Loucy (cell line): ENCODE results near the gene WHRN.

Experiments
- H2AFZ ChIP-seq: fragments of 200-600 bp; sonication (generic); 2 replicates; pipeline ENCODE4 v1.6.0; 2016; ENCODE audit warnings: antibody characterized with exemption, mild to moderate bottlenecking, low read length, moderate library complexity
- H3F3A ChIP-seq: fragments of 200-600 bp; 2 replicates; pipeline ENCODE4 v1.6.0; 2016; ENCODE audit warnings: antibody characterized with exemption, low read depth, mild to moderate bottlenecking
- H3K27me3 ChIP-seq: fragments of 200-600 bp; sonication (generic); 2 replicates; pipeline ENCODE4 v1.6.1; 2014; ENCODE audit warnings: low read length, mild to moderate bottlenecking; ENCODE audit not compliant: insufficient read depth, poor library complexity, severe bottlenecking
- H3K36me3 ChIP-seq: fragments of 200-600 bp; sonication (generic); 2 replicates; pipeline ENCODE4 v1.6.1; 2016; ENCODE audit warnings: low read length; ENCODE audit not compliant: insufficient read depth
- H3K4me1 ChIP-seq: fragments of 200-600 bp; sonication (generic); 2 replicates; pipeline ENCODE4 v1.5.1; 2014; ENCODE audit warnings: low read length, mild to moderate bottlenecking; ENCODE audit not compliant: insufficient read depth, poor library complexity, severe bottlenecking
- H3K4me2 ChIP-seq: fragments of 200-600 bp; sonication (generic); 2 replicates; pipeline ENCODE4 v1.6.0; 2014; ENCODE audit warnings: antibody characterized with exemption, low read length, low read depth, mild to moderate bottlenecking; ENCODE audit not compliant: poor library complexity, severe bottlenecking
- H3K4me3 ChIP-seq: fragments of 200-600 bp; sonication (generic); 2 replicates; pipeline ENCODE4 v1.5.1; 2014; ENCODE audit warnings: low read length, mild to moderate bottlenecking, mixed read lengths; ENCODE audit not compliant: poor library complexity, severe bottlenecking
- H3K79me2 ChIP-seq: fragments of 200-600 bp; sonication (generic); 2 replicates; pipeline ENCODE4 v1.6.1; 2014; ENCODE audit warnings: low read length; ENCODE audit not compliant: insufficient read depth
- H3K9ac ChIP-seq: fragments of 200-600 bp; sonication (generic); 2 replicates; pipeline ENCODE4 v1.6.0; 2014; ENCODE audit warnings: mild to moderate bottlenecking, low read depth, low read length, moderate library complexity; ENCODE audit not compliant: poor library complexity, severe bottlenecking
- H3K9me2 ChIP-seq: fragments of 200-600 bp; sonication (generic); replicated peaks from 2 replicates; pipeline ENCODE4 v1.6.1; 2016; ENCODE audit warnings: low read depth, low read length, mixed read lengths
- H3K9me3 ChIP-seq: fragments of 200-600 bp; sonication (generic); 2 replicates; pipeline ENCODE4 v1.6.1; 2014; ENCODE audit warnings: mild to moderate bottlenecking, antibody characterized with exemption, low read length, low read depth; ENCODE audit not compliant: insufficient read depth
- H4K20me1 ChIP-seq: fragments of 200-600 bp; sonication (generic); 2 replicates; pipeline ENCODE4 v1.6.0; 2014; ENCODE audit warnings: antibody characterized with exemption, low read length, mild to moderate bottlenecking; ENCODE audit not compliant: insufficient read depth, poor library complexity, severe bottlenecking
- CTCF ChIP-seq: fragments of 200-600 bp; sonication (generic); conservative IDR thresholded peaks from 2 replicates; pipeline ENCODE4 v1.5.1; 2014; ENCODE audit warnings: mild to moderate bottlenecking, antibody characterized with exemption, low read length
- EZH2phosphoT487 ChIP-seq: fragments of 200-600 bp; IDR thresholded peaks from 2 replicates; pipeline ENCODE4 v1.6.1; 2018; ENCODE audit warnings: antibody characterized with exemption, mild to moderate bottlenecking, moderate library complexity, borderline replicate concordance

Gene WHRN

DNA sequence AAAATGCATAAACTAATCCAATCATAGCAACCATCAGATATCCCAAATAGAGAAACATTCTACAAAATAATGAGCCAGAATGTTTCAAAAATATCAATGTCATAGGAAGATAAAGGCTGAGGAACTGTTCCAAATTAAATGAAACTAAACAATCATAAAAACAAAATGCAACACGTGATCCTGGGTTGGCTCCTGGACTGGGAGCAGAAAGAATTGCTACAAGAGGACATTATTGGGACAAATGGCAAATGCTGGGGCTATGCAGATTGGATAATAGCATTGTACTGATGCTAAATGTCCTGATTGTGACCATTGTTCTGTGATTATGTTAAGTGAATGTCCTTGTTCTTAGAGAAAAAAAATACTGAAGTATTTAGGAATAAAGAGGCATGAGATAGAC is 63.3 kb downstream of the WHRN start:
- no peaks in the 10 kb centered on the region for H4K20me1 ChIP-seq
- no peak overlapping the region for H3K4me2 ChIP-seq
- no peaks in the 10 kb centered on the region for H3K36me3 ChIP-seq
- TF ChIP-seq EZH2phosphoT487 (no peak), CTCF (no peak)
- no peaks in the 10 kb centered on the region for H3K9me2 ChIP-seq
- no peaks in the 10 kb centered on the region for H3K4me1 ChIP-seq
- no peaks in the 10 kb centered on the region for H3K27me3 ChIP-seq
- no peak overlapping the region for H3K4me3 ChIP-seq
- H3K9ac ChIP-seq = no peak overlapping the region
- no peaks in the 10 kb centered on the region for H3F3A ChIP-seq
- no peak overlapping the region for H2AFZ ChIP-seq
- H3K79me2 ChIP-seq = no peaks in the 10 kb centered on the region
- H3K9me3 ChIP-seq = no peaks in the 10 kb centered on the region

DNA sequence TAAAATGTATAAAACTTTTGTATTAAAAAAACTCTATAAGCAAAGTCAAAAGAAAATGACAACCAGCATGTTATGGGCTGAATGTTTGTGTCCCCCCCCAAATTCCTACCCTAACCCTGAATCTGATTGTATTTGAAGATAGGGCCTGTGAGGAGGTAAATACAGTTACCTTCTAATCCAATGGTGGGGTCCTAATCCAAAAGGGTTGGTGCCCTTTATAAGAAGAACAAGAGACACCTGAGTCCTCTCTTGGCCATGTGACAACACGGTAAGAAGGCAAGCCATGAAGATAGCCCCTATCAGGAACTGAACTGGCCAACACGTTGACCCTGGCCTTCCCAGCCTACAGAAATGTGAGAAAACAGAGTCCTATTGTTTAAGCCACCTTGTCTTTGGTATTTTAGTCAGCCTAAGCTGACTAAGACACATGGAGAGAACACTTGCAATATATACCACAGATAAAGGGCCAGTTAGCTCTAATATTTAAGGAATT is 67.8 kb downstream of the WHRN start:
- Histone ChIP-seq H2AFZ (no peak overlapping the region), H3K4me2 (no peak overlapping the region), H4K20me1 (no peaks in the 10 kb centered on the region), H3F3A (no peaks in the 10 kb centered on the region), H3K9ac (no peak overlapping the region), H3K4me1 (no peaks in the 10 kb centered on the region), H3K27me3 (no peaks in the 10 kb centered on the region), H3K9me2 (no peaks in the 10 kb centered on the region), H3K4me3 (no peak overlapping the region), H3K79me2 (no peaks in the 10 kb centered on the region), H3K36me3 (no peaks in the 10 kb centered on the region), H3K9me3 (no peaks in the 10 kb centered on the region)
- TF ChIP-seq CTCF (no peak), EZH2phosphoT487 (no peak)

GRCh38 chr9:114434878-114435311 is 70.4 kb downstream of the WHRN start:
- TF ChIP-seq CTCF (peak; percentile 64), EZH2phosphoT487 (no peak)
- H4K20me1 ChIP-seq = no peaks in the 10 kb centered on the region
- H3K27me3 ChIP-seq = no peaks in the 10 kb centered on the region
- H3F3A ChIP-seq = no peaks in the 10 kb centered on the region
- no peaks in the 10 kb centered on the region for H3K9me3 ChIP-seq
- no peaks in the 10 kb centered on the region for H3K4me1 ChIP-seq
- no peak overlapping the region for H3K4me3 ChIP-seq
- no peaks in the 10 kb centered on the region for H3K79me2 ChIP-seq
- H3K36me3 ChIP-seq = no peaks in the 10 kb centered on the region
- H2AFZ ChIP-seq = no peak overlapping the region
- H3K9me2 ChIP-seq = no peaks in the 10 kb centered on the region
- no peak overlapping the region for H3K9ac ChIP-seq
- H3K4me2 ChIP-seq = no peak overlapping the region
